Karpas-422 (cell line): ENCODE data around the gene POFUT1. TPM values are rescaled to one million over a fixed set of nuclear protein-coding genes. Genes with fewer than 3 reads are reported as not detected.

Experiments used
- DNase-seq: peaks from one replicate; pipeline ENCODE4 v3.0.0-alpha.2; 2015
- H2AFZ ChIP-seq: fragments of 200-600 bp; sonication (generic); 2 replicates; pipeline ENCODE4 v1.6.1; 2014; ENCODE audit warnings: antibody characterized with exemption, low read length, mixed read lengths
- H3K27ac ChIP-seq: fragments of 200-600 bp; sonication (generic); 2 replicates; pipeline ENCODE4 v1.5.1; 2014; ENCODE audit warnings: mild to moderate bottlenecking, low read length, moderate library complexity
- H3K27me3 ChIP-seq: fragments of 200-600 bp; sonication (generic); 2 replicates; pipeline ENCODE4 v1.6.1; 2014; ENCODE audit warnings: low read length, mixed read lengths
- H3K36me3 ChIP-seq: fragments of 200-600 bp; sonication (generic); 2 replicates; pipeline ENCODE4 v1.6.1; 2014; ENCODE audit warnings: low read length, mixed read lengths; ENCODE audit not compliant: insufficient read depth
- H3K4me1 ChIP-seq: fragments of 200-600 bp; sonication (generic); 2 replicates; pipeline ENCODE4 v1.6.1; 2014; ENCODE audit warnings: mild to moderate bottlenecking, low read length, mixed read lengths
- H3K4me2 ChIP-seq: fragments of 200-600 bp; sonication (generic); 2 replicates; pipeline ENCODE4 v1.6.1; 2014; ENCODE audit warnings: low read length, low read depth, mild to moderate bottlenecking; ENCODE audit not compliant: poor library complexity, severe bottlenecking
- H3K4me3 ChIP-seq: fragments of 200-600 bp; sonication (generic); 2 replicates; pipeline ENCODE4 v1.5.1; 2014; ENCODE audit warnings: mild to moderate bottlenecking, antibody characterized with exemption, low read length, mixed read lengths
- H3K79me2 ChIP-seq: fragments of 200-600 bp; sonication (generic); 2 replicates; pipeline ENCODE4 v1.6.1; 2014; ENCODE audit warnings: mild to moderate bottlenecking, low read length, mixed read lengths
- H3K9ac ChIP-seq: fragments of 200-600 bp; sonication (generic); 2 replicates; pipeline ENCODE4 v1.6.0; 2014; ENCODE audit warnings: low read length
- H3K9me2 ChIP-seq: fragments of 200-600 bp; sonication (generic), shearing (Covaris generic); replicated peaks from 2 replicates; pipeline ENCODE4 v1.6.0; 2014; ENCODE audit warnings: mild to moderate bottlenecking, low read length, moderate library complexity; ENCODE audit not compliant: insufficient read depth
- H3K9me3 ChIP-seq: fragments of 300-700, 200-600 bp; sonication (generic); 2 replicates; pipeline ENCODE4 v1.6.1; 2014; ENCODE audit warnings: low read length, mixed read lengths
- H4K20me1 ChIP-seq: fragments of 200-600 bp; sonication (generic); 2 replicates; pipeline ENCODE4 v1.6.1; 2014; ENCODE audit warnings: mild to moderate bottlenecking, antibody characterized with exemption, low read length, low read depth; ENCODE audit not compliant: insufficient read depth
- total RNA-seq: library from RNA; depleted of rRNA; stranded (reverse); fragments of >200 nt; shearing (Covaris generic); gene quantifications from 2 replicates; pipeline ENCODE4 v1.2.3, GENCODE V29; 2014; ENCODE audit warnings: low replicate concordance

POFUT1 gene
- total RNA-seq, 1 experiment from 2014 or later, result 16.7 TPM

- peak within 1 kb of the TSS; percentile 95 for H3K9ac ChIP-seq
Observed at GRCh38 chr20:32277361-32278198, 69.9 kb downstream of the POFUT1 start, which contains the start of gene KIF3B. Gene KIF3B (plus strand): TSS chr20:32277651. CDS start chr20:32309778, 32,127 bp downstream.

GRCh38 chr20:32278199-32278643, 70.5 kb downstream of the POFUT1 start:
- Histone ChIP-seq H4K20me1 (peaks cover 5% of the 10 kb centered on the region; the same call in 1 of the 2 replicates), H3K27ac (peak overlapping the region; percentile 81), H2AFZ (no peak overlapping the region), H3K4me1 (peaks cover 52% of the 10 kb centered on the region), H3K4me3 (peak overlapping the region; percentile 94), H3K9ac (peak overlapping the region; percentile 95), H3K4me2 (peak overlapping the region; percentile 82), H3K9me2 (no peaks in the 10 kb centered on the region), H3K36me3 (0 out of 2 replicates have a peak, but pooled peaks cover 7% of the 10 kb centered on the region), H3K79me2 (peaks cover 54% of the 10 kb centered on the region), H3K9me3 (no peaks in the 10 kb centered on the region), H3K27me3 (no peaks in the 10 kb centered on the region)
- DNase-seq, result peak; percentile 84

More at GRCh38 chr20:32277361-32278198, 69.9 kb downstream of the POFUT1 start, which contains the start of gene KIF3B:
- Histone ChIP-seq H2AFZ (peak within 1 kb of the TSS; percentile 86), H3K9me3 (no peaks in the 10 kb centered on the region), H3K4me1 (peaks cover 46% of the 10 kb centered on the region), H3K36me3 (0 out of 2 replicates have a peak, but pooled peaks cover 7% of the 10 kb centered on the region), H3K4me2 (peak within 1 kb of the TSS; percentile 82), H3K27me3 (no peaks in the 10 kb centered on the region), H3K9me2 (no peaks in the 10 kb centered on the region), H3K79me2 (peaks cover 48% of the 10 kb centered on the region), H3K27ac (peak within 1 kb of the TSS; percentile 81), H4K20me1 (peaks cover 5% of the 10 kb centered on the region; the same call in 1 of the 2 replicates), H3K4me3 (peak within 1 kb of the TSS; percentile 94)
- DNase-seq, result peak; percentile 96

- Histone ChIP-seq H3K4me1 (peaks cover 85% of the 10 kb centered on the region), H3K9ac (peak overlapping the region; percentile 50), H3K36me3 (0 out of 2 replicates have a peak, but pooled peaks cover 7% of the 10 kb centered on the region), H3K79me2 (peaks cover 70% of the 10 kb centered on the region), H3K4me3 (peak overlapping the region; percentile 12; the same call in 1 of the 2 replicates), H2AFZ (no peak overlapping the region), H3K9me3 (no peaks in the 10 kb centered on the region), H3K4me2 (peak overlapping the region; percentile 51), H4K20me1 (peaks cover 5% of the 10 kb centered on the region; the same call in 1 of the 2 replicates), H3K27me3 (no peaks in the 10 kb centered on the region), H3K27ac (peak overlapping the region; percentile 95), H3K9me2 (no peaks in the 10 kb centered on the region)
- DNase-seq, result no peak
Observed at GRCh38 chr20:32281711-32282110, 74.0 kb downstream of the POFUT1 start.

GRCh38 chr20:32282461-32282860, 74.8 kb downstream of the POFUT1 start:
- Histone ChIP-seq H3K27me3 (no peaks in the 10 kb centered on the region), H3K36me3 (peaks cover 11% of the 10 kb centered on the region; the same call in 1 of the 2 replicates), H3K9me3 (no peaks in the 10 kb centered on the region), H3K4me2 (peak overlapping the region; percentile 51), H3K9me2 (no peaks in the 10 kb centered on the region), H2AFZ (no peak overlapping the region), H3K4me3 (peak overlapping the region; percentile 12; the same call in 1 of the 2 replicates), H3K27ac (peak overlapping the region; percentile 95), H4K20me1 (peaks cover 5% of the 10 kb centered on the region; the same call in 1 of the 2 replicates), H3K4me1 (peaks cover 88% of the 10 kb centered on the region), H3K9ac (peak overlapping the region; percentile 50), H3K79me2 (peaks cover 77% of the 10 kb centered on the region)
- DNase-seq, result no peak

- H4K20me1 ChIP-seq, result no peaks in the 10 kb centered on the region
- H3K9me3 ChIP-seq, result no peaks in the 10 kb centered on the region
- H3K4me3 ChIP-seq, result peak overlapping the region; percentile 48
- DNase-seq, result peak; percentile 49
- H3K27ac ChIP-seq, result peak overlapping the region; percentile 95
- H2AFZ ChIP-seq, result no peak overlapping the region
- no peaks in the 10 kb centered on the region for H3K27me3 ChIP-seq
- peak overlapping the region; percentile 77 for H3K4me2 ChIP-seq
- H3K9ac ChIP-seq, result peak overlapping the region; percentile 58
- H3K79me2 ChIP-seq, result peaks cover 78% of the 10 kb centered on the region
- no peaks in the 10 kb centered on the region for H3K9me2 ChIP-seq
- H3K36me3 ChIP-seq, result peaks cover 22% of the 10 kb centered on the region
- peaks cover 78% of the 10 kb centered on the region for H3K4me1 ChIP-seq
Observed at GRCh38 chr20:32285082-32285620, 77.5 kb downstream of the POFUT1 start.

- no peaks in the 10 kb centered on the region for H3K9me2 ChIP-seq
- peak overlapping the region; percentile 77 for H3K4me2 ChIP-seq
- H2AFZ ChIP-seq, result no peak overlapping the region
- H3K9ac ChIP-seq, result peak overlapping the region; percentile 59
- H3K9me3 ChIP-seq, result no peaks in the 10 kb centered on the region
- peaks cover 20% of the 10 kb centered on the region for H3K36me3 ChIP-seq
- H3K27me3 ChIP-seq, result no peaks in the 10 kb centered on the region
- peaks cover 74% of the 10 kb centered on the region for H3K4me1 ChIP-seq
- peak; percentile 96 for DNase-seq
- H3K4me3 ChIP-seq, result peak overlapping the region; percentile 59
- peaks cover 80% of the 10 kb centered on the region for H3K79me2 ChIP-seq
- peak overlapping the region; percentile 95 for H3K27ac ChIP-seq
- H4K20me1 ChIP-seq, result no peaks in the 10 kb centered on the region
Observed at GRCh38 chr20:32285621-32286371, 78.1 kb downstream of the POFUT1 start.

- H3K9ac ChIP-seq, result peak overlapping the region; percentile 11; the same call in 1 of the 2 replicates
- H2AFZ ChIP-seq, result no peak overlapping the region
- H3K27ac ChIP-seq, result peak overlapping the region; percentile 95
- peaks cover 15% of the 10 kb centered on the region for H3K36me3 ChIP-seq
- H3K4me1 ChIP-seq, result peaks cover 59% of the 10 kb centered on the region
- no peaks in the 10 kb centered on the region for H3K9me2 ChIP-seq
- H4K20me1 ChIP-seq, result no peaks in the 10 kb centered on the region
- no peaks in the 10 kb centered on the region for H3K27me3 ChIP-seq
- H3K9me3 ChIP-seq, result no peaks in the 10 kb centered on the region
- H3K79me2 ChIP-seq, result peaks cover 80% of the 10 kb centered on the region
- H3K4me3 ChIP-seq, result no peak overlapping the region
- H3K4me2 ChIP-seq, result peak overlapping the region; percentile 77
- no peak for DNase-seq
Observed at GRCh38 chr20:32287231-32287638, 79.6 kb downstream of the POFUT1 start.
